Liver (tissue), 3 donors: Measurements from ENCODE around the gene YIPF4.

Source experiments
- FOXA1 ChIP-seq: IDR thresholded peaks from 2 replicates; pipeline ENCODE4 v1.6.1; 2016; ENCODE audit warnings: antibody characterized with exemption
- HNF4A ChIP-seq, 2 donors: conservative IDR thresholded peaks; 2 replicates each; pipeline ENCODE4 v1.6.1; 2016; ENCODE audit warnings: antibody characterized with exemption in 2 of 2, mild to moderate bottlenecking in 2 of 2
- MAX ChIP-seq: IDR thresholded peaks from 2 replicates; pipeline ENCODE4 v1.6.1; 2016; ENCODE audit warnings: antibody characterized with exemption
- RAD21 ChIP-seq, 2 donors: IDR thresholded peaks; 2 replicates each; pipeline ENCODE4 v1.6.1; 2016; ENCODE audit warnings: antibody characterized with exemption in 2 of 2, mild to moderate bottlenecking in 2 of 2
- REST ChIP-seq: IDR thresholded peaks from 2 replicates; pipeline ENCODE4 v1.6.1; 2016; ENCODE audit warnings: antibody characterized with exemption, mild to moderate bottlenecking
- RXRA ChIP-seq, 2 donors: IDR thresholded peaks; 2 replicates each; pipeline ENCODE4 v1.6.1; 2017 to 2018; ENCODE audit warnings: antibody characterized with exemption in 2 of 2, mild to moderate bottlenecking in 1 of 2
- SP1 ChIP-seq: IDR thresholded peaks from 2 replicates; pipeline ENCODE4 v1.6.1; 2018; ENCODE audit warnings: antibody characterized with exemption, mild to moderate bottlenecking
- TAF1 ChIP-seq: conservative IDR thresholded peaks from 2 replicates; pipeline ENCODE4 v1.6.1; 2016; ENCODE audit warnings: antibody characterized with exemption, mild to moderate bottlenecking
- YY1 ChIP-seq: IDR thresholded peaks from 2 replicates; pipeline ENCODE4 v1.6.1; 2016; ENCODE audit warnings: antibody characterized with exemption, mild to moderate bottlenecking
- TF ChIP-seq, protein P1 (sequence below): IDR thresholded peaks from 2 replicates; pipeline ENCODE4 v1.6.1; 2016; ENCODE audit warnings: antibody characterized with exemption
- TF ChIP-seq, protein P2 (sequence below): fragments of 150-350 bp; IDR thresholded peaks from 2 replicates; pipeline ENCODE4 v1.5.1; 2017; ENCODE audit warnings: improper control_type of control experiment, low read depth, low read length; ENCODE audit not compliant: missing input control
- TF ChIP-seq, protein P3 (sequence below): IDR thresholded peaks from 2 replicates; pipeline ENCODE4 v1.6.1; 2016; ENCODE audit warnings: antibody characterized with exemption
- donor health status: healthy.
- donor health status: healthy.

DNA sequence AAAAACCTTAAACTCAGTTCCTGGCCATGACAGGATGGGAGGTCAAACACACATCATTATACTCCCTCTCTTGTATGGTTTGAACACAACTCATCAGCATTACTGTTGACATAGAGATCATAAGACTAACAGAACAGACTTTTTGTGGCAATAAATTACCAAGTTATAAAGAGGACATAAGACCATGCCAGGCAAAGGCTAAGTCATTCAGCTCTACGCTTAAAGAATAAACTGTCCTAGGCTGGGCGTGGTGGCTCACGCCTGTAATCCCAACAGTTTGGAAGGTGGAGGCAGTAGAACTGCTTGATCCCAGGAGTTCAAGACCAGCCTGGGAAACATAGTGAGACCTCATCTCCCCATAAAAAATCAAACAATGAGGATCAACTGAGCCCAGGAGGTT lies 29.4 kb upstream of the YIPF4 start:
- TF ChIP-seq REST (no peak), SP1 (no peak), HNF4A (conservative IDR thresholded peaks at IDR 0.05) (no peak), YY1 (no peak), RAD21 (IDR thresholded peaks at IDR 0.05) (no peak), MAX (no peak), TAF1 (no peak), FOXA1 (no peak), RXRA (IDR thresholded peaks at IDR 0.05) (no peak)
- TF ChIP-seq, protein P1, sequence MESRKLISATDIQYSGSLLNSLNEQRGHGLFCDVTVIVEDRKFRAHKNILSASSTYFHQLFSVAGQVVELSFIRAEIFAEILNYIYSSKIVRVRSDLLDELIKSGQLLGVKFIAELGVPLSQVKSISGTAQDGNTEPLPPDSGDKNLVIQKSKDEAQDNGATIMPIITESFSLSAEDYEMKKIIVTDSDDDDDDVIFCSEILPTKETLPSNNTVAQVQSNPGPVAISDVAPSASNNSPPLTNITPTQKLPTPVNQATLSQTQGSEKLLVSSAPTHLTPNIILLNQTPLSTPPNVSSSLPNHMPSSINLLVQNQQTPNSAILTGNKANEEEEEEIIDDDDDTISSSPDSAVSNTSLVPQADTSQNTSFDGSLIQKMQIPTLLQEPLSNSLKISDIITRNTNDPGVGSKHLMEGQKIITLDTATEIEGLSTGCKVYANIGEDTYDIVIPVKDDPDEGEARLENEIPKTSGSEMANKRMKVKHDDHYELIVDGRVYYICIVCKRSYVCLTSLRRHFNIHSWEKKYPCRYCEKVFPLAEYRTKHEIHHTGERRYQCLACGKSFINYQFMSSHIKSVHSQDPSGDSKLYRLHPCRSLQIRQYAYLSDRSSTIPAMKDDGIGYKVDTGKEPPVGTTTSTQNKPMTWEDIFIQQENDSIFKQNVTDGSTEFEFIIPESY, result no peak
- TF ChIP-seq, protein P2, sequence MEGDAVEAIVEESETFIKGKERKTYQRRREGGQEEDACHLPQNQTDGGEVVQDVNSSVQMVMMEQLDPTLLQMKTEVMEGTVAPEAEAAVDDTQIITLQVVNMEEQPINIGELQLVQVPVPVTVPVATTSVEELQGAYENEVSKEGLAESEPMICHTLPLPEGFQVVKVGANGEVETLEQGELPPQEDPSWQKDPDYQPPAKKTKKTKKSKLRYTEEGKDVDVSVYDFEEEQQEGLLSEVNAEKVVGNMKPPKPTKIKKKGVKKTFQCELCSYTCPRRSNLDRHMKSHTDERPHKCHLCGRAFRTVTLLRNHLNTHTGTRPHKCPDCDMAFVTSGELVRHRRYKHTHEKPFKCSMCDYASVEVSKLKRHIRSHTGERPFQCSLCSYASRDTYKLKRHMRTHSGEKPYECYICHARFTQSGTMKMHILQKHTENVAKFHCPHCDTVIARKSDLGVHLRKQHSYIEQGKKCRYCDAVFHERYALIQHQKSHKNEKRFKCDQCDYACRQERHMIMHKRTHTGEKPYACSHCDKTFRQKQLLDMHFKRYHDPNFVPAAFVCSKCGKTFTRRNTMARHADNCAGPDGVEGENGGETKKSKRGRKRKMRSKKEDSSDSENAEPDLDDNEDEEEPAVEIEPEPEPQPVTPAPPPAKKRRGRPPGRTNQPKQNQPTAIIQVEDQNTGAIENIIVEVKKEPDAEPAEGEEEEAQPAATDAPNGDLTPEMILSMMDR, result no peak
- TF ChIP-seq, protein P3, sequence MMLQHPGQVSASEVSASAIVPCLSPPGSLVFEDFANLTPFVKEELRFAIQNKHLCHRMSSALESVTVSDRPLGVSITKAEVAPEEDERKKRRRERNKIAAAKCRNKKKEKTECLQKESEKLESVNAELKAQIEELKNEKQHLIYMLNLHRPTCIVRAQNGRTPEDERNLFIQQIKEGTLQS, result no peak
